ENCODE data around the gene PRKCA.
"Not testable (repeated sequence)": the region's sequence is repeated elsewhere in the genome, so short reads cannot be mapped to it uniquely, and the experiment has no call there.

PRKCA gene

GRCh38 chr17:66292353-66292752 lies 10.1 kb upstream of the PRKCA start:
- Histone ChIP-seq H3K9ac (ENCODE audit: low read depth, low read length) (no peak overlapping the region), H3K9me3 (replicated peaks; ENCODE audit: low read length) (no peaks in the 10 kb centered on the region), H3K4me2 (ENCODE audit: low read length) (no peak overlapping the region), H3K4me3 (ENCODE audit: low read length) (no peak overlapping the region), H3K36me3 (ENCODE audit: insufficient read depth, low read length) (no peaks in the 10 kb centered on the region), H3K4me1 (ENCODE audit: control insufficient read depth, insufficient read depth, low read length) (no peaks in the 10 kb centered on the region), H3K27me3 (ENCODE audit: control insufficient read depth, insufficient read depth, low read length) (no peaks in the 10 kb centered on the region)

GRCh38 chr17:66296289-66296725 lies 6.1 kb upstream of the PRKCA start:
- H3K27me3 ChIP-seq (ENCODE audit: control insufficient read depth, insufficient read depth, low read length): no peaks in the 10 kb centered on the region
- H3K4me3 ChIP-seq (ENCODE audit: low read length): no peak overlapping the region
- no peak overlapping the region for H3K9ac ChIP-seq (ENCODE audit: low read depth, low read length)
- no peaks in the 10 kb centered on the region for H3K36me3 ChIP-seq (ENCODE audit: insufficient read depth, low read length)
- no peak overlapping the region for H3K4me2 ChIP-seq (ENCODE audit: low read length)
- no peaks in the 10 kb centered on the region for H3K9me3 ChIP-seq (replicated peaks; ENCODE audit: low read length)
- peaks cover 9% of the 10 kb centered on the region for H3K4me1 ChIP-seq (ENCODE audit: control insufficient read depth, insufficient read depth, low read length)

GRCh38 chr17:66297443-66297842 lies 5.0 kb upstream of the PRKCA start:
- H3K4me2 ChIP-seq (ENCODE audit: low read length); H3K4me3 ChIP-seq (ENCODE audit: low read length); H3K9me3 ChIP-seq (replicated peaks; ENCODE audit: low read length); H3K9ac ChIP-seq (ENCODE audit: low read depth, low read length); H3K27me3 ChIP-seq (ENCODE audit: control insufficient read depth, insufficient read depth, low read length); H3K36me3 ChIP-seq (ENCODE audit: insufficient read depth, low read length): not testable (repeated sequence)
- peaks cover 14% of the 10 kb centered on the region for H3K4me1 ChIP-seq (ENCODE audit: control insufficient read depth, insufficient read depth, low read length)

- no peak overlapping the region for H3K9ac ChIP-seq (ENCODE audit: low read depth, low read length)
These were observed 2.7 kb upstream of the PRKCA start for GRCh38 chr17:66299711-66300110.

GRCh38 chr17:66300956-66301355 lies 1.5 kb upstream of the PRKCA start:
- Histone ChIP-seq H3K4me2 (ENCODE audit: low read length) (peak overlapping the region; percentile 92), H3K4me3 (ENCODE audit: low read length) (peak overlapping the region; percentile 92), H3K9ac (ENCODE audit: low read depth, low read length) (no peak overlapping the region), H3K36me3 (ENCODE audit: insufficient read depth, low read length) (no peaks in the 10 kb centered on the region), H3K9me3 (replicated peaks; ENCODE audit: low read length) (no peaks in the 10 kb centered on the region), H3K27me3 (ENCODE audit: control insufficient read depth, insufficient read depth, low read length) (no peaks in the 10 kb centered on the region), H3K4me1 (ENCODE audit: control insufficient read depth, insufficient read depth, low read length) (peaks cover 36% of the 10 kb centered on the region)

More at GRCh38 chr17:66299711-66300110, 2.7 kb upstream of the PRKCA start:
- peaks cover 24% of the 10 kb centered on the region for H3K4me1 ChIP-seq (ENCODE audit: control insufficient read depth, insufficient read depth, low read length)
- H3K9me3 ChIP-seq (replicated peaks; ENCODE audit: low read length): no peaks in the 10 kb centered on the region
- no peak overlapping the region for H3K4me2 ChIP-seq (ENCODE audit: low read length)
- no peaks in the 10 kb centered on the region for H3K36me3 ChIP-seq (ENCODE audit: insufficient read depth, low read length)
- no peak overlapping the region for H3K4me3 ChIP-seq (ENCODE audit: low read length)
- no peaks in the 10 kb centered on the region for H3K27me3 ChIP-seq (ENCODE audit: control insufficient read depth, insufficient read depth, low read length)

- Histone ChIP-seq H3K27me3 (ENCODE audit: control insufficient read depth, insufficient read depth, low read length) (no peaks in the 10 kb centered on the region), H3K4me2 (ENCODE audit: low read length) (peak overlapping the region; percentile 92), H3K4me3 (ENCODE audit: low read length) (peak overlapping the region; percentile 92), H3K9me3 (replicated peaks; ENCODE audit: low read length) (no peaks in the 10 kb centered on the region), H3K9ac (ENCODE audit: low read depth, low read length) (peak overlapping the region; percentile 88), H3K4me1 (ENCODE audit: control insufficient read depth, insufficient read depth, low read length) (peaks cover 40% of the 10 kb centered on the region), H3K36me3 (ENCODE audit: insufficient read depth, low read length) (no peaks in the 10 kb centered on the region)
These were observed 998 bp upstream of the PRKCA start for GRCh38 chr17:66301367-66301863.

- H3K9ac ChIP-seq (ENCODE audit: low read depth, low read length): peak overlapping the region; percentile 86
- no peaks in the 10 kb centered on the region for H3K27me3 ChIP-seq (ENCODE audit: control insufficient read depth, insufficient read depth, low read length)
- H3K4me3 ChIP-seq (ENCODE audit: low read length): peak overlapping the region; percentile 92
- peak overlapping the region; percentile 85 for H3K4me2 ChIP-seq (ENCODE audit: low read length)
- no peaks in the 10 kb centered on the region for H3K9me3 ChIP-seq (replicated peaks; ENCODE audit: low read length)
- H3K4me1 ChIP-seq (ENCODE audit: control insufficient read depth, insufficient read depth, low read length): peaks cover 44% of the 10 kb centered on the region
- peaks cover 3% of the 10 kb centered on the region for H3K36me3 ChIP-seq (ENCODE audit: insufficient read depth, low read length)
These were observed 581 bp downstream of the PRKCA start for GRCh38 chr17:66302761-66303626.

GRCh38 chr17:66304304-66305174 lies 2.1 kb downstream of the PRKCA start:
- H3K36me3 ChIP-seq (ENCODE audit: insufficient read depth, low read length): peaks cover 15% of the 10 kb centered on the region
- H3K4me2 ChIP-seq (ENCODE audit: low read length): peak overlapping the region; percentile 85
- peak overlapping the region; percentile 86 for H3K9ac ChIP-seq (ENCODE audit: low read depth, low read length)
- no peaks in the 10 kb centered on the region for H3K9me3 ChIP-seq (replicated peaks; ENCODE audit: low read length)
- peak overlapping the region; percentile 92 for H3K4me3 ChIP-seq (ENCODE audit: low read length)
- H3K4me1 ChIP-seq (ENCODE audit: control insufficient read depth, insufficient read depth, low read length): peaks cover 49% of the 10 kb centered on the region
- H3K27me3 ChIP-seq (ENCODE audit: control insufficient read depth, insufficient read depth, low read length): no peaks in the 10 kb centered on the region

- Histone ChIP-seq H3K4me1 (ENCODE audit: control insufficient read depth, insufficient read depth, low read length) (peaks cover 43% of the 10 kb centered on the region), H3K36me3 (ENCODE audit: insufficient read depth, low read length) (peaks cover 26% of the 10 kb centered on the region), H3K9ac (ENCODE audit: low read depth, low read length) (peak overlapping the region; percentile 55), H3K27me3 (ENCODE audit: control insufficient read depth, insufficient read depth, low read length) (no peaks in the 10 kb centered on the region), H3K4me3 (ENCODE audit: low read length) (peak overlapping the region; percentile 44), H3K9me3 (replicated peaks; ENCODE audit: low read length) (no peaks in the 10 kb centered on the region), H3K4me2 (ENCODE audit: low read length) (peak overlapping the region; percentile 85)
These were observed 4.0 kb downstream of the PRKCA start for GRCh38 chr17:66306446-66306845.

GRCh38 chr17:66307257-66307656 lies 4.8 kb downstream of the PRKCA start:
- H3K9me3 ChIP-seq (replicated peaks; ENCODE audit: low read length): no peaks in the 10 kb centered on the region
- peaks cover 26% of the 10 kb centered on the region for H3K36me3 ChIP-seq (ENCODE audit: insufficient read depth, low read length)
- peaks cover 39% of the 10 kb centered on the region for H3K4me1 ChIP-seq (ENCODE audit: control insufficient read depth, insufficient read depth, low read length)
- H3K9ac ChIP-seq (ENCODE audit: low read depth, low read length): no peak overlapping the region
- no peaks in the 10 kb centered on the region for H3K27me3 ChIP-seq (ENCODE audit: control insufficient read depth, insufficient read depth, low read length)
- H3K4me3 ChIP-seq (ENCODE audit: low read length): no peak overlapping the region
- no peak overlapping the region for H3K4me2 ChIP-seq (ENCODE audit: low read length)

GRCh38 chr17:66308856-66309255 lies 6.4 kb downstream of the PRKCA start:
- H3K27me3 ChIP-seq (ENCODE audit: control insufficient read depth, insufficient read depth, low read length): no peaks in the 10 kb centered on the region
- H3K36me3 ChIP-seq (ENCODE audit: insufficient read depth, low read length): peaks cover 26% of the 10 kb centered on the region
- H3K4me1 ChIP-seq (ENCODE audit: control insufficient read depth, insufficient read depth, low read length): peaks cover 45% of the 10 kb centered on the region
- H3K4me3 ChIP-seq (ENCODE audit: low read length): no peak overlapping the region
- H3K4me2 ChIP-seq (ENCODE audit: low read length): no peak overlapping the region
- H3K9me3 ChIP-seq (replicated peaks; ENCODE audit: low read length): no peaks in the 10 kb centered on the region
- H3K9ac ChIP-seq (ENCODE audit: low read depth, low read length): no peak overlapping the region
